GM19372 (cell line): ENCODE results near the gene FAXDC2.

Experiments used
- ATAC-seq: cut with Tn5 transposase; IDR thresholded peaks from one replicate; pipeline ENCODE4 v1.9.1; 2021; ENCODE audit warnings: mild to moderate bottlenecking, low read depth, moderate library complexity; ENCODE audit not compliant: unreplicated experiment

The FAXDC2 gene

DNA sequence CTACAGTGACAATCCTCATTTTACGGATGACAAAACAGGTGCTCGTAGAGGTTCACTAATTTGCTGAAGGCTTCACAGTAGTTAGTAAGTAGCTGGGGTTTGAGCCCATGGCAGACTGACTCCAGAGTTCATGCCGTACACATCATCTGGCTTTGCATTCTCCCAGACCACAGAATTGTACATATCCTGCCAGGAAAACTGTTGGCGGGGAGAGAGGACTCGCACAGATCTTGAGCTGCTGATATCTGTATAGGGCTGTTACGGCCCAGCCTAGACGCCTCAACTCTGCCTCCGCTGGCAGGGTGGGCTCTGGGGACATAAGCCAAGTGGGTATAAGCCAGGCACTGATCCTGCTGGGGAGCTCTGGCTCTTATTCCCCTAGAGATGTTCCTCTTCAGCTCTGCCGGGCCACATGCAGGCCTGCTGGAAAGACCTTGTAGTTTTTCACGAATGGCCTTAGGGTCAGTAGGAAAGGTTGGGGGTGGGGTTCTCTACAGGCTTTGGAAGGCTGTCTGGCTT is 79.0 kb downstream of the FAXDC2 start:
- no peak for ATAC-seq

DNA sequence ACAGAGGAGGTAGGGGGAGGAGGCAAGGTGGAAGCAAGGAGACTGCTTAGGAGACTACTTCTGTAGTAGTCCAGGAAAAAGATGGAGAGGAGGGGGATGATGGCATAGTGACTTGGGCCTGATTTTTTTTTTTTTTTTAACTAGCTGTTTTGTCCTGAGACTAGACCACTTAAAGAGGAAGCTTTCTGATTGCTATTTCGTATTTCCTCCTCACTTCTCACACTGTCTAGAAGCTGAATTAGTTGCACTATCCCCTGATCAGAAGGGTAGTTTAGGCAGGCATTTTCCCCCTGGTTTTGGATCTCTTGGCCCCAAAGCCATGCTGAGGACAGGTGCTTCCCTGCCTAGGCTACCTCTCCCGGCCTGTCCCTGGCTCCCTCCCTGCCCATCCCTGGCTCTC is 80.3 kb downstream of the FAXDC2 start:
- no peak for ATAC-seq
